SKM-1 (cell line): Measurements from ENCODE around the gene PSENEN.
"Not testable (repeated sequence)": the region's sequence is repeated elsewhere in the genome, so short reads cannot be mapped to it uniquely, and the experiment has no call there.

Experiments
- DNase-seq: peaks from one replicate; lab custom pipeline; 2025; ENCODE audit not compliant: unreplicated experiment; lab: John Stamatoyannopoulos, UW

PSENEN gene

GRCh38 chr19:35718345-35719041 is 27.0 kb upstream of the PSENEN start:
- no peak for DNase-seq

DNA sequence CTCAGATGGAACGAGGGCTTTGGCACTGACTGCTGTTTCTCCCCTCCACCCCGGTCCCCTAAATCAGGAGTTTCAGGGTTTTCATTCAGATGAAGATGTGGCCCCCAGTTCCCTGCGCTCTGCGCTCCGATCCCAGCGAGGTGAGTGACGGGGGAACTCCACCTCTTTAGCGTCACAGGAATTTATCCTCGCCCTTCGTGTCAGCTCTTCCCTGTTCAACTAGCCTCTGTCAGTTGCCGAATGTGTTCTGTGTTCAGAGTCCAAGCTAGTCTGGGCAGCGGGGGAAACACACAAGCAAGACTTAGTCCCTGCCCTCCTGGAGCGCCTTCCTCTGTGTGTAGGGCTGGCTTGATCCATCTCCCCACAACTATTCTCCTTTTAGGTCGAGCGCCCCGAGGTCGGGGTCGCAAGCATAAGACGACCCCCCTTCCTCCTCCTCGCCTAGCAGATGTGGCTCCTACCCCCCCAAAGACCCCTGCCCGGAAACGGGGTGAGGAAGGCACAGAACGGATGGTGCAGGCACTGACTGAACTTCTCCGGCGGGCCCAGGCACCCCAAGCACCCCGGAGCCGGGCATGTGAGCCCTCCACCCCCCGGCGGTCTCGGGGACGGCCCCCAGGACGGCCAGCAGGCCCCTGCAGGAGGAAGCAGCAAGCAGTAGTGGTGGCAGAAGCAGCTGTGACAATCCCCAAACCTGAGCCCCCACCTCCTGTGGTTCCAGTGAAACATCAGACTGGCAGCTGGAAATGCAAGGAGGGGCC is 25.9 kb upstream of the PSENEN start:
- no peak for DNase-seq

DNA sequence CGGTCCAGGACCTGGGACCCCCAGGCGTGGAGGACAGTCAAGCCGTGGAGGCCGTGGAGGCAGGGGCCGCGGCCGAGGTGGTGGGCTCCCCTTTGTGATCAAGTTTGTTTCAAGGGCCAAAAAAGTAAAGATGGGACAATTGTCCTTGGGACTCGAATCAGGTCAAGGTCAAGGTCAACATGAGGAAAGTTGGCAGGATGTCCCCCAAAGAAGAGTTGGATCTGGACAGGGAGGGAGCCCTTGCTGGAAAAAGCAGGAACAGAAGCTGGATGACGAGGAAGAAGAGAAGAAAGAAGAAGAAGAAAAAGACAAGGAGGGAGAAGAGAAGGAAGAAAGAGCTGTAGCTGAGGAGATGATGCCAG is 25.3 kb upstream of the PSENEN start:
- DNase-seq, result no peak

DNA sequence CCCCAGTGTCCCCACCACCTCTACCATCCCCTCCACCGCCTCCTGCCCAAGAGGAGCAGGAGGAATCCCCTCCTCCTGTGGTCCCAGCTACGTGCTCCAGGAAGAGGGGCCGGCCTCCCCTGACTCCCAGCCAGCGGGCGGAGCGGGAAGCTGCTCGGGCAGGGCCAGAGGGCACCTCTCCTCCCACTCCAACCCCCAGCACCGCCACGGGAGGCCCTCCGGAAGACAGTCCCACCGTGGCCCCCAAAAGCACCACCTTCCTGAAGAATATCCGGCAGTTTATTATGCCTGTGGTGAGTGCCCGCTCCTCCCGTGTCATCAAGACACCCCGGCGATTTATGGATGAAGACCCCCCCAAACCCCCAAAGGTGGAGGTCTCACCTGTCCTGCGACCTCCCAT is 24.8 kb upstream of the PSENEN start:
- DNase-seq, result no peak

DNA sequence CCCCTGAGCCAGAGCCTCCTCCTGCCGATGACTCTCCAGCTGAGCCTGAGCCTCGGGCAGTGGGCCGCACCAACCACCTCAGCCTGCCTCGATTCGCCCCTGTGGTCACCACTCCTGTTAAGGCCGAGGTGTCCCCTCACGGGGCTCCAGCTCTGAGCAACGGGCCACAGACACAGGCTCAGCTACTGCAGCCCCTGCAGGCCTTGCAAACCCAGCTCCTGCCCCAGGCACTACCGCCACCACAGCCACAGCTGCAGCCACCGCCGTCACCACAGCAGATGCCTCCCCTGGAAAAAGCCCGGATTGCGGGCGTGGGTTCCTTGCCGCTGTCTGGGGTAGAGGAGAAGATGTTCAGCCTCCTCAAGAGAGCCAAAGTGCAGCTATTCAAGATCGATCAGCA is 24.1 kb upstream of the PSENEN start:
- DNase-seq, result no peak

DNA sequence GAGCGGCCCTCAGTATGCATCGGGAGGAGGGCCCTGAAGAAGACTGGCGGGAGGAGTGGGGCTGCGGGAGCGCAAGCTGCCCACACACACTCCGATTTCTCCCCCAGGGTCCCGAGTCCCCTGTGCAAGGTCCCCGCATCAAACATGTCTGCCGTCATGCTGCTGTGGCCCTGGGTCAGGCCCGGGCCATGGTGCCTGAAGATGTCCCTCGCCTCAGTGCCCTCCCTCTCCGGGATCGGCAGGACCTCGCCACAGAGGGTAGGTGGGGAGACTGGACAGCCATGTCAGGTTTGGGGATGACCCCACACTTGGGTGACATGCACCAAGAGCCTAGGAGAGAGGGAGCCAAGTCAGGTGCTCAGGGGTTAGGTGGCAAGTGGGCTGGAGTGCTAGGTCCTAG is 23.0 kb upstream of the PSENEN start:
- DNase-seq, result no peak

- no peak for DNase-seq
These were observed 22.6 kb upstream of the PSENEN start for GRCh38 chr19:35722897-35723296.

DNA sequence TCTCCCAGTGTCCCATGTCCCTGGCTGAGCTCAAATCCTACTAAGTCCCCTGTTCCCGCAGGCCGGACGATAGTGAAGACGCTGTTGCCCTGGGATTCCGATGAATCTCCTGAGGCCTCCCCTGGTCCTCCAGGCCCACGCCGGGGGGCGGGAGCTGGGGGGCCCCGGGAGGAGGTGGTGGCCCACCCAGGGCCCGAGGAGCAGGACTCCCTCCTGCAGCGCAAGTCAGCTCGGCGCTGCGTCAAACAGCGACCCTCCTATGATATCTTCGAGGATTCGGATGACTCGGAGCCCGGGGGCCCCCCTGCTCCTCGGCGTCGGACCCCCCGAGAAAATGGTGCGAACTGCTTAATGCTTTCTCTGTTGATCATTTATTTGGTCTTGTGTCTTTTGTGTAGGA is 21.8 kb upstream of the PSENEN start:
- no peak for DNase-seq

DNA sequence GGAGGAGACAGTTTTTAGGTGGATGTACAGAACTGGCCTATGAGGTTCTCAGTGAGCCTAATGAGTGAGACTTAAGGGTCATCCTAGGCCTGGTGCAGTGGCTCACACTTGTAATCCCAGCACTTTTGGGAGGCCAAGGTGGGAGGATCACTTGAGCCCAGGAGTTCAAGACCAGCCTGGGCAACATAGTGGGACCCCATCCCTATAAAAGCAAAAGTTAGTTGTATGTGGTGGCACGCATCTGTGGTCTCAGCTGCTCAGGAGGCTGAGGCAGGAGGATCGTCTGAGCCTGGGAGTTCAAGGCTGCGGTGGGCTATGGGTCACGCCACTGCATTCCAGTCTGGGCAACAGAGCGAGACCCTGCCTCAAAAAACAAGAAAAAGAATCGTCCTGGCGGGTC is 21.3 kb upstream of the PSENEN start:
- not testable (repeated sequence) for DNase-seq

DNA sequence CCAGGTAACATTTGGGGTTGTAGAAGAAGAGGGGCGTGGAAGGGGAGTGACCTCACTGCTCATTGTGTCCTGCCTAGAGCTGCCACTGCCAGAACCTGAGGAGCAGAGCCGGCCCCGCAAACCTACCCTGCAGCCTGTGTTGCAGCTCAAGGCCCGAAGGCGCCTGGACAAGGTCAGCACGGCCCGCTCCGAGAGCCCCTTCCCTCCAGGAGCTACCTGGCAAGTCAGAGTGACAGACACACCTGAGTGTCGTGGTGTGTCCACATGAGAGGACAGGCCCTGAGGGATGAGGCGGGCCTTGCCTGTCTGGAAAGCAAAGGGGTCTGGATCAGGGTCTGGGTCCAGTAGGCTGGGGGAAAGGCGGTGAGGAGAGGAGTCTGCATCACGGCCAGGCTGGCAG is 20.9 kb upstream of the PSENEN start:
- no peak for DNase-seq

DNA sequence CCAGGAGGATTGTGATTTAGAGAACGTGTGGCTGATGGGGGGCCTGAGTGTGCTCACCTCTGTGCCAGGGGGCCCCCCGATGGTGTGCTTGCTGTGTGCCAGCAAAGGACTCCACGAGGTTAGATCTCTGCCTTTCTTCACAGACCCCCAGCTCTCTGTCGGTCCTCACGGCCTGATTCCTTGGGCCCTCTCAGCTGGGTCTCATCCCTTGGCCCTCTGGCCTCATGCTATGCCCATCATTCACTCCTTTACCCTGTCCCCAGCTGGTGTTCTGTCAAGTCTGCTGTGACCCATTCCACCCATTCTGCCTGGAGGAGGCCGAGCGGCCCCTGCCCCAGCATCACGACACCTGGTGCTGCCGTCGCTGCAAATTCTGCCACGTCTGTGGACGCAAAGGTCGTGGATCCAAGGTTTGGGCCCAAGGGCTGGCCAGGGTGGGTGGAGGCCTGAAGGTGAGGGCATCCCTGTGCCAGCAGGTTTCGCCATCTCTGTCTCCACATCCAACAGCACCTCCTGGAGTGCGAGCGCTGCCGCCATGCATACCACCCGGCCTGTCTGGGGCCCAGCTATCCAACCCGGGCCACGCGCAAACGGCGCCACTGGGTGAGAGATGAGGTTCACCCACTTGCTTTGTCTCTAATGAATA is 20.1 kb upstream of the PSENEN start:
- DNase-seq, result no peak

- DNase-seq, result no peak
These were observed 18.1 kb upstream of the PSENEN start for GRCh38 chr19:35727053-35727955.

- no peak for DNase-seq
These were observed 17.3 kb upstream of the PSENEN start for GRCh38 chr19:35727956-35728706.

GRCh38 chr19:35729021-35729420 is 16.4 kb upstream of the PSENEN start:
- no peak for DNase-seq

GRCh38 chr19:35729763-35730162 is 15.7 kb upstream of the PSENEN start:
- no peak for DNase-seq

DNA sequence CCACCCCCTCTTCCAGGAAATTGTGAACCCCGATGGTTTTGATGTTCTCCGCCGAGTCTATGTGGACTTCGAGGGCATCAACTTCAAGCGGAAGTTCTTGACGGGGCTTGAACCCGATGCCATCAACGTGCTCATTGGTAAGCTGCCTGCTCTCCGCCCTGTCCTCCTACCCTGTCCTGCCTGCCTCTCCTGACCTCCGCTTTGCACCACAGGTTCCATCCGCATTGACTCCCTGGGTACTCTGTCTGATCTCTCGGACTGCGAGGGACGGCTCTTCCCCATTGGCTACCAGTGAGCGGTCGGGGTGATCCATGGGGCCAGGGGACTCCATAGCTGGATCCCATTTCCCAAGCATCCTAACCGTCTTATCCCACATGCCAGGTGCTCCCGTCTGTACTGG is 15.1 kb upstream of the PSENEN start:
- no peak for DNase-seq

- DNase-seq, result no peak
These were observed 14.1 kb upstream of the PSENEN start for GRCh38 chr19:35731353-35731752.

GRCh38 chr19:35731779-35732405 is 13.6 kb upstream of the PSENEN start:
- DNase-seq, result no peak

GRCh38 chr19:35732540-35733179 is 12.8 kb upstream of the PSENEN start:
- DNase-seq, result no peak
